NCI-H2107 treated with DMSO at 0.1 percent for 48 hours (cell line): Measurements from ENCODE around the gene OR2J2.
"Not testable (repeated sequence)": the region's sequence is repeated elsewhere in the genome, so short reads cannot be mapped to it uniquely, and the experiment has no call there.

ENCODE experiments used
- DNase-seq: peaks from one replicate; lab custom pipeline; 2025; ENCODE audit not compliant: unreplicated experiment; lab: John Stamatoyannopoulos, UW

OR2J2 gene

GRCh38 chr6:29170607-29171006 lies at the start of gene OR2J2:
TSS of gene OR2J2 (plus strand) at chr6:29170907. CDS start at chr6:29173636, 2,729 bp downstream.
- not testable (repeated sequence) for DNase-seq

GRCh38 chr6:29129326-29130012 lies 41.2 kb upstream of the OR2J2 start:
- no peak for DNase-seq

- no peak for DNase-seq
These were observed 40.1 kb upstream of the OR2J2 start for GRCh38 chr6:29130644-29131043.

GRCh38 chr6:29131691-29132090 lies 39.0 kb upstream of the OR2J2 start:
- DNase-seq, result no peak

- no peak for DNase-seq
These were observed 33.0 kb upstream of the OR2J2 start for GRCh38 chr6:29137724-29138123.

GRCh38 chr6:29141606-29142005 lies 29.1 kb upstream of the OR2J2 start:
- no peak for DNase-seq

- no peak for DNase-seq
These were observed 28.4 kb upstream of the OR2J2 start for GRCh38 chr6:29142309-29142708.

- no peak for DNase-seq
These were observed 24.5 kb upstream of the OR2J2 start for GRCh38 chr6:29146179-29146578.

- DNase-seq, result no peak
These were observed 23.6 kb upstream of the OR2J2 start for GRCh38 chr6:29147074-29147473.

- not testable (repeated sequence) for DNase-seq
These were observed 21.3 kb upstream of the OR2J2 start for GRCh38 chr6:29149444-29149843.

- no peak for DNase-seq
These were observed 17.6 kb upstream of the OR2J2 start for GRCh38 chr6:29153083-29153482.

GRCh38 chr6:29155182-29155581 lies 15.5 kb upstream of the OR2J2 start:
- DNase-seq, result not testable (repeated sequence)

GRCh38 chr6:29159922-29160321 lies 10.8 kb upstream of the OR2J2 start:
- DNase-seq, result not testable (repeated sequence)

GRCh38 chr6:29165571-29165970 lies 5.1 kb upstream of the OR2J2 start:
- not testable (repeated sequence) for DNase-seq

- no peak for DNase-seq
These were observed 1.0 kb downstream of the OR2J2 start for GRCh38 chr6:29171736-29172135.

- no peak for DNase-seq
These were observed 12.9 kb downstream of the OR2J2 start for GRCh38 chr6:29183594-29183993.

GRCh38 chr6:29188659-29189058 lies 18.0 kb downstream of the OR2J2 start:
- DNase-seq, result not testable (repeated sequence)

GRCh38 chr6:29200767-29201662 lies 30.3 kb downstream of the OR2J2 start:
- no peak for DNase-seq

GRCh38 chr6:29201966-29202365 lies 31.3 kb downstream of the OR2J2 start:
- DNase-seq, result no peak

- no peak for DNase-seq
These were observed 40.8 kb downstream of the OR2J2 start for GRCh38 chr6:29211488-29211887.

GRCh38 chr6:29216528-29216927 lies 45.8 kb downstream of the OR2J2 start:
- no peak for DNase-seq

- DNase-seq, result not testable (repeated sequence)
These were observed 46.5 kb downstream of the OR2J2 start for GRCh38 chr6:29217242-29217641.
